DND-41 (cell line): ENCODE measurements around the gene SLC2A8.

Experiments
- ATAC-seq: fragments of 200-7000 bp; cut with Tn5 transposase; 3 replicates; pipeline ENCODE4 v1.9.1; 2021; ENCODE audit warnings: low read depth; ENCODE audit not compliant: insufficient read depth
- DNase-seq: peaks from one replicate; pipeline ENCODE4 v3.0.0-alpha.2; 2020
- H2AFZ ChIP-seq: 2 replicates; pipeline ENCODE4 v1.6.0; 2012; ENCODE audit warnings: low read depth, low read length
- H3K27ac ChIP-seq: 2 replicates; pipeline ENCODE4 v1.5.1; 2012; ENCODE audit warnings: low read length, inconsistent platforms
- H3K27me3 ChIP-seq: fragments of 200-600 bp; sonication (generic); 2 replicates; pipeline ENCODE4 v1.6.0; 2012; ENCODE audit warnings: low read length, mild to moderate bottlenecking, inconsistent platforms; ENCODE audit not compliant: insufficient read depth, poor library complexity
- H3K36me3 ChIP-seq: 2 replicates; pipeline ENCODE4 v1.5.1; 2012; ENCODE audit warnings: low read length, inconsistent platforms; ENCODE audit not compliant: insufficient read depth
- H3K4me1 ChIP-seq: 2 replicates; pipeline ENCODE4 v1.5.1; 2012; ENCODE audit warnings: mild to moderate bottlenecking, low read length; ENCODE audit not compliant: insufficient read depth
- H3K4me2 ChIP-seq: 2 replicates; pipeline ENCODE4 v1.6.0; 2012; ENCODE audit warnings: mild to moderate bottlenecking, moderate library complexity, low read length, inconsistent platforms; ENCODE audit not compliant: insufficient read depth
- H3K4me3 ChIP-seq, 2 experiments: fragments of 200-600 bp in 1 of 2; shearing (Covaris generic) in 1 of 2; 2 replicates each; pipeline ENCODE4 v1.5.1; 2012 to 2016; ENCODE audit warnings: inconsistent platforms in 2 of 2, low read length in 2 of 2, mild to moderate bottlenecking in 2 of 2, low read depth in 1 of 2, moderate library complexity in 1 of 2
- H3K79me2 ChIP-seq: 2 replicates; pipeline ENCODE4 v1.6.0; 2012; ENCODE audit warnings: low read length, inconsistent platforms; ENCODE audit not compliant: insufficient read depth
- H3K9ac ChIP-seq: 2 replicates; pipeline ENCODE4 v1.6.0; 2012; ENCODE audit warnings: low read depth, mild to moderate bottlenecking, inconsistent platforms, low read length, moderate library complexity
- H3K9me3 ChIP-seq: 2 replicates; pipeline ENCODE4 v1.5.1; 2012; ENCODE audit warnings: low read length, moderate library complexity, mild to moderate bottlenecking, inconsistent platforms; ENCODE audit not compliant: insufficient read depth, severe bottlenecking
- H4K20me1 ChIP-seq: 2 replicates; pipeline ENCODE4 v1.6.0; 2012; ENCODE audit warnings: low read length; ENCODE audit not compliant: insufficient read depth
- EZH2 ChIP-seq: IDR thresholded peaks from 3 replicates; pipeline ENCODE4 v1.6.1; 2012; ENCODE audit warnings: borderline replicate concordance, low read depth, mild to moderate bottlenecking, moderate library complexity, low read length, inconsistent platforms; ENCODE audit not compliant: severe bottlenecking
- TF ChIP-seq, protein P1 (sequence below): IDR thresholded peaks from 2 replicates; pipeline ENCODE4 v1.5.1; 2012; ENCODE audit warnings: borderline replicate concordance, low read length, moderate library complexity, mild to moderate bottlenecking; ENCODE audit not compliant: poor library complexity, severe bottlenecking; ENCODE audit errors: extremely low read depth

Gene SLC2A8

DNA sequence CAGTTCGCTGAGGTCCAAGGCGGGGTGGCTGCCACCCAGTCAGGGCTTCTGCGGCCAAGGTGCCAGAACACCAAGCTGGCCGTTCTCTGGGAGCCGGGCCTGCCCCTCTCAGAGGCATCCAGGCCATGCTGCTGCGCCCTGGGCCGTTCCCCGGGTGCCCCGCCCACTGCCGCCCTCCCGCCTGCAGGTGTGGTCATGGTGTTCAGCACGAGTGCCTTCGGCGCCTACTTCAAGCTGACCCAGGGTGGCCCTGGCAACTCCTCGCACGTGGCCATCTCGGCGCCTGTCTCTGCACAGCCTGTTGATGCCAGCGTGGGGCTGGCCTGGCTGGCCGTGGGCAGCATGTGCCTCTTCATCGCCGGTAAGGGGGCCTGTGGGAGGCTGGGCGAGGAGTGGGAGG is 7.7 kb downstream of the SLC2A8 start:
- no peak overlapping the region for H3K27ac ChIP-seq
- TF ChIP-seq EZH2, result no peak
- TF ChIP-seq, protein P1, sequence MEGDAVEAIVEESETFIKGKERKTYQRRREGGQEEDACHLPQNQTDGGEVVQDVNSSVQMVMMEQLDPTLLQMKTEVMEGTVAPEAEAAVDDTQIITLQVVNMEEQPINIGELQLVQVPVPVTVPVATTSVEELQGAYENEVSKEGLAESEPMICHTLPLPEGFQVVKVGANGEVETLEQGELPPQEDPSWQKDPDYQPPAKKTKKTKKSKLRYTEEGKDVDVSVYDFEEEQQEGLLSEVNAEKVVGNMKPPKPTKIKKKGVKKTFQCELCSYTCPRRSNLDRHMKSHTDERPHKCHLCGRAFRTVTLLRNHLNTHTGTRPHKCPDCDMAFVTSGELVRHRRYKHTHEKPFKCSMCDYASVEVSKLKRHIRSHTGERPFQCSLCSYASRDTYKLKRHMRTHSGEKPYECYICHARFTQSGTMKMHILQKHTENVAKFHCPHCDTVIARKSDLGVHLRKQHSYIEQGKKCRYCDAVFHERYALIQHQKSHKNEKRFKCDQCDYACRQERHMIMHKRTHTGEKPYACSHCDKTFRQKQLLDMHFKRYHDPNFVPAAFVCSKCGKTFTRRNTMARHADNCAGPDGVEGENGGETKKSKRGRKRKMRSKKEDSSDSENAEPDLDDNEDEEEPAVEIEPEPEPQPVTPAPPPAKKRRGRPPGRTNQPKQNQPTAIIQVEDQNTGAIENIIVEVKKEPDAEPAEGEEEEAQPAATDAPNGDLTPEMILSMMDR, result no peak
- DNase-seq (no peak), ATAC-seq (no peak)
- H3K4me1 ChIP-seq, result no peaks in the 10 kb centered on the region
- no peak overlapping the region for H3K9ac ChIP-seq
- H3K4me2 ChIP-seq, result no peak overlapping the region
- no peaks in the 10 kb centered on the region for H3K36me3 ChIP-seq
- H2AFZ ChIP-seq, result no peak overlapping the region
- no peaks in the 10 kb centered on the region for H3K9me3 ChIP-seq
- peaks cover 28% of the 10 kb centered on the region for H3K27me3 ChIP-seq
- peaks cover 71% of the 10 kb centered on the region for H4K20me1 ChIP-seq
- no peaks in the 10 kb centered on the region for H3K79me2 ChIP-seq
- no peak overlapping the region for H3K4me3 ChIP-seq

DNA sequence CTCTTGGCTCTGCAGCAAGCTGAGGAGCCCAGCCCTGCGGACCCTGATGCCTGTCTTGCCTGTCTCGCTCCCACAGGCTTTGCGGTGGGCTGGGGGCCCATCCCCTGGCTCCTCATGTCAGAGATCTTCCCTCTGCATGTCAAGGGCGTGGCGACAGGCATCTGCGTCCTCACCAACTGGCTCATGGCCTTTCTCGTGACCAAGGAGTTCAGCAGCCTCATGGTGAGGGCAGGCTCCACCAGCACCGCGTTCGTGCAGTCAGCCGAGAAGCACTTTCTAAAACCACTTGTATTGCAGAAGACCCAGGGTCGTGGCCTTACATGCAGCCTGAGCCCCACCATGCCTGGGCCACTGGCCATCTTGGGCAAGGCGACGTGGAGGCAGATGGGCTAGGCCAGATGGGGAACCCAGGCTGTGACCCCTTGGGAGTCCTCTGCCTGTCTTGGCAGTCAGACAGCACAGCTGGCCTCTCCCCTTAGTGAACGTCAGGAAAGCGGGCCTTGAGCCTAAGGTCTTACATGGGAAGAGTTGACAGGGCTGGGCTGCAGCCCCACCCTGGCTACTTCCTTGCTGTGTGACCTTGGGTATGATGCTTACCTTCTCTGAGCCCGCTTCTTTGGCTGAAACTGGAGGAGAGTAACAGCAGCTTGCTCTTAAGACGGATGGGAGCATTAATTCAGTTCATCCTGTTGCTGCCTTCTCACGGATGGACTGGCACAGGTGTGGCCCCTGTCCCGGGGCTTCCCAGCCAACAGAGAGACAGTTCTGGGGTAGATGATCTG is 8.6 kb downstream of the SLC2A8 start:
- TF ChIP-seq EZH2, result no peak
- TF ChIP-seq, protein P1, result no peak
- H3K79me2 ChIP-seq, result no peaks in the 10 kb centered on the region
- H3K9ac ChIP-seq, result no peak overlapping the region
- ATAC-seq, result no peak
- no peaks in the 10 kb centered on the region for H3K4me1 ChIP-seq
- H3K9me3 ChIP-seq, result no peaks in the 10 kb centered on the region
- peaks cover 30% of the 10 kb centered on the region for H3K27me3 ChIP-seq
- H3K36me3 ChIP-seq, result no peaks in the 10 kb centered on the region
- no peak overlapping the region for H3K4me3 ChIP-seq
- peaks cover 63% of the 10 kb centered on the region for H4K20me1 ChIP-seq
- no peak for DNase-seq
- H3K27ac ChIP-seq, result no peak overlapping the region
- H2AFZ ChIP-seq, result no peak overlapping the region
- no peak overlapping the region for H3K4me2 ChIP-seq

DNA sequence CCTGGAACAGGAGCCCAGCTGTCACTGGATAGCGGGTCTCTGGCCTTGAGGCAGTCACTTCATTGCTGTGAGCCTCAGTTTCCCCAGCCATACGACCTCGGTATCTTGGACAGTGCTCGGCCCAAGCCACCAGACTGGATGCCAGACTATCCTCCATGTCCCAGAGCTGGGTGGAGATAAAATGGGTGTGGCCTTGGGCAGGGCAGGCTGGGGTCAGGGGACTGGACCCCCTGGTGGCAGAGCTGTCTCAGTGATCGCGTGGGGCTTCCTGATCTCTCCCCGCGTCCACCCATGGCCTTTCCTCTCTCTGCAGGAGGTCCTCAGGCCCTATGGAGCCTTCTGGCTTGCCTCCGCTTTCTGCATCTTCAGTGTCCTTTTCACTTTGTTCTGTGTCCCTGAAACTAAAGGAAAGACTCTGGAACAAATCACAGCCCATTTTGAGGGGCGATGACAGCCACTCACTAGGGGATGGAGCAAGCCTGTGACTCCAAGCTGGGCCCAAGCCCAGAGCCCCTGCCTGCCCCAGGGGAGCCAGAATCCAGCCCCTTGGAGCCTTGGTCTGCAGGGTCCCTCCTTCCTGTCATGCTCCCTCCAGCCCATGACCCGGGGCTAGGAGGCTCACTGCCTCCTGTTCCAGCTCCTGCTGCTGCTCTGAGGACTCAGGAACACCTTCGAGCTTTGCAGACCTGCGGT is 10.0 kb downstream of the SLC2A8 start:
- no peaks in the 10 kb centered on the region for H3K9me3 ChIP-seq
- no peak overlapping the region for H3K4me3 ChIP-seq
- H3K4me1 ChIP-seq, result no peaks in the 10 kb centered on the region
- peaks cover 29% of the 10 kb centered on the region for H3K27me3 ChIP-seq
- H3K4me2 ChIP-seq, result no peak overlapping the region
- H3K9ac ChIP-seq, result no peak overlapping the region
- no peak for ATAC-seq
- no peak overlapping the region for H2AFZ ChIP-seq
- no peaks in the 10 kb centered on the region for H3K79me2 ChIP-seq
- H3K36me3 ChIP-seq, result no peaks in the 10 kb centered on the region
- peaks cover 53% of the 10 kb centered on the region for H4K20me1 ChIP-seq
- no peak for DNase-seq
- TF ChIP-seq, protein P1, result no peak
- no peak for TF ChIP-seq EZH2
- no peak overlapping the region for H3K27ac ChIP-seq
